BLaER1 (cell line): ENCODE results near the gene UQCRH.
"Not testable (repeated sequence)": the region's sequence is repeated elsewhere in the genome, so short reads cannot be mapped to it uniquely, and the experiment has no call there.

Experiments
- H3K27ac ChIP-seq: shearing (Covaris generic); formaldehyde crosslinking; 2 replicates; pipeline ENCODE4 v1.8.1; 2022
- H3K27me3 ChIP-seq: shearing (Covaris generic); formaldehyde crosslinking; 2 replicates; pipeline ENCODE4 v1.8.1; 2022
- H3K36me3 ChIP-seq: shearing (Covaris generic); formaldehyde crosslinking; 2 replicates; pipeline ENCODE4 v1.8.1; 2022
- H3K4me1 ChIP-seq: shearing (Covaris generic); formaldehyde crosslinking; 2 replicates; pipeline ENCODE4 v1.8.1; 2022
- H3K4me2 ChIP-seq: shearing (Covaris generic); formaldehyde crosslinking; 2 replicates; pipeline ENCODE4 v1.8.1; 2022
- H3K4me3 ChIP-seq: shearing (Covaris generic); formaldehyde crosslinking; 2 replicates; pipeline ENCODE4 v1.8.1; 2022
- H3K9ac ChIP-seq: shearing (Covaris generic); formaldehyde crosslinking; 2 replicates; pipeline ENCODE4 v1.8.1; 2022
- H3K9me3 ChIP-seq: shearing (Covaris generic); formaldehyde crosslinking; 2 replicates; pipeline ENCODE4 v1.8.1; 2022
- H4K20me1 ChIP-seq: shearing (Covaris generic); formaldehyde crosslinking; 2 replicates; pipeline ENCODE4 v1.8.1; 2022
- Cebpa-rat ChIP-seq: shearing (Covaris generic); IDR thresholded peaks from 2 replicates; pipeline ENCODE4 v1.8.1; 2022

Gene UQCRH

DNA sequence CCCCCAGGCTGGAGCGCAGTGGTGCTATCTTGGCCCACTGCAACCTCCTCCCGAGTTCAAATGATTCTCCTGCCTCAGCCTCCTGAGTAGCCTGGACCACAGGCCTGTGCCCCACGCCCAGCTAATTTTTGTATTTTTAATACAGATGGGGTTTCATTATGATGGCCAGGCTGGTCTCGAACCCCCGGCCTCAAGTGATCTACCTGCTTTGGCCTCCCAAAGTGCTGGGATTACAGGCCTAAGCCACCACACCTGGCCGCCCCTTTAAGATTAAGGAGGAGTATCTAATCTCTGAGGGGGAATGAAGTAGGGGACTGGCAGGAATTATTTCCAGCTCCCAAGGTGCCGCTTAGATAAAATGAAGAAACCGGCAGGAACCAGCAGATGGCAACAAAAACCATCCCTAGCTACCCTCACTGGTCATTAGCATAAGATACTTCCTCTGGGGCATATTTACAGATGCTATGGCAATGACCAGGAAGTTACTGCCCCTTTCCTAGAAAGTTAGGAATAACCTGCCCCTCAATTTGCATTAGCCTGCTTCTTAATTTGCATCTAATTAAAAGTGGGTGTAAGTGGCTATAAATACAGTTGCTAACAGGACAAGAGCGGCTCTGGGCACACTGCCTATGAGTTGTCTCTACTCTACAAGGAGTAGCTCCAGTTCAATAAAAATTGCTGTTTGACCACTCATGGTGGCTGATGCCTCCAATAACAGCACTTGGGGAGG, 30.0 kb downstream of the UQCRH start:
- Histone ChIP-seq H3K9ac (no peak overlapping the region), H4K20me1 (no peaks in the 10 kb centered on the region), H3K36me3 (no peaks in the 10 kb centered on the region), H3K9me3 (no peaks in the 10 kb centered on the region), H3K27ac (no peak overlapping the region), H3K4me2 (no peak overlapping the region), H3K4me1 (no peaks in the 10 kb centered on the region), H3K27me3 (no peaks in the 10 kb centered on the region), H3K4me3 (no peak overlapping the region)
- no peak for TF ChIP-seq Cebpa-rat

DNA sequence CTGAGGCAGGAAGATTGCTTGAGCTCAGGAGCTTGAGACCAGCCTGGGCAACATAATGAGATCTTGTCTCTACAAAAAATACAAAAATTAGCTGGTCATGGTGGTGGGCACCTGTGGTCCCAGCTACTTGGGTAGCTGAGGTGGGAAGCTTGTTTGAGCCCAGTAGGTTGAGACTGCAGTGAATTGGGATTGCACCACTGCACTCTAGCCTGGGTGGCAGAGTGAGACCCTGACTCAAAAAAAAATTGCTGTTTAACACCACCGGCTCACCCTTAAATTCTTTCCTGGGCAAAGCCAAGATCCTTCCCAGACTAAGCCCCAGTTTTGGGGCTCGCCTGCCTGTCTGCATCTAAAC, 30.5 kb downstream of the UQCRH start:
- no peaks in the 10 kb centered on the region for H3K27me3 ChIP-seq
- peaks cover 5% of the 10 kb centered on the region for H3K4me1 ChIP-seq
- no peaks in the 10 kb centered on the region for H4K20me1 ChIP-seq
- H3K4me3 ChIP-seq = no peak overlapping the region
- H3K36me3 ChIP-seq = no peaks in the 10 kb centered on the region
- no peak overlapping the region for H3K27ac ChIP-seq
- no peak overlapping the region for H3K9ac ChIP-seq
- no peaks in the 10 kb centered on the region for H3K9me3 ChIP-seq
- no peak overlapping the region for H3K4me2 ChIP-seq
- TF ChIP-seq Cebpa-rat = no peak

DNA sequence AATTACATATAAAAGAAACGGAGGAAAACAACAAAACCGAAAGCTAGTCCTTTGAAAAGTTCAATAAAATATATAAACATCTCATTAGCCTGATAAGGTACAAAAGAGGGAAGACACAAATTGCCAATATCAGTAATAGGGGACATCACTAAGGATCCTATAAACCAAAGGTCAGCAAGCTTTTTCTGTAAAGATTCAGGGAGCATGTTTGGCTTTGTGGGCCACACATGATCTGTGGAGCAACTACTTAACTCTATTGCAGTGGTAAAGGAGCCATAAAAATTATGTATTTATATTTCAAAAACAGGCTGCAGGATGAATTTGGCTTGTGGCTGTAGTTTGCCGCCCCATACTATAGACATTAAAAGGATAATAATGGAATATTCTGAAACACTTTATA, 31.6 kb downstream of the UQCRH start:
- TF ChIP-seq Cebpa-rat = no peak
- no peaks in the 10 kb centered on the region for H4K20me1 ChIP-seq
- H3K9me3 ChIP-seq = no peaks in the 10 kb centered on the region
- no peak overlapping the region for H3K9ac ChIP-seq
- no peak overlapping the region for H3K27ac ChIP-seq
- no peaks in the 10 kb centered on the region for H3K36me3 ChIP-seq
- no peak overlapping the region for H3K4me2 ChIP-seq
- peaks cover 13% of the 10 kb centered on the region for H3K4me1 ChIP-seq
- no peaks in the 10 kb centered on the region for H3K27me3 ChIP-seq
- no peak overlapping the region for H3K4me3 ChIP-seq

DNA sequence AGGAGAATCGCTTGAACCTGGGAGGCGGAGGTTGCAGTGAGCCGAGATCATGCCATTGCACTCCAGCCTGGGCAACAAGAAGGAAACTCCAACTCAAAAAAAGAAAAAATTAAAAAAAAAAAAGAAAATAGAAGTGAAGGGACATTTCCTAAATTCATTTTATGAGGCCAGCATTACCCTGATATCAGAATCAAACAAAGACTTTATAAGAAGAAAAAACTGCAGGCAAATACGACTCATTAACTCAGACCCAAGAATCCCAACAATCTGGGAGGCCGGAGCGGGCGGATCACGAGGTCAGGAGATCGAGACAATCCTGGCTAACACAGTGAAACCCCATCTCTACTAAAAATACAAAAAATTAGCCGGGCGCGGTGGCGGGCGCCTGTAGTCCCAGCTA, 33.9 kb downstream of the UQCRH start:
- Histone ChIP-seq H3K4me1 (peaks cover 27% of the 10 kb centered on the region), H4K20me1 (peaks cover 11% of the 10 kb centered on the region)
- not testable (repeated sequence) for H3K27me3 ChIP-seq, H3K9ac ChIP-seq, H3K27ac ChIP-seq, H3K36me3 ChIP-seq, H3K9me3 ChIP-seq, H3K4me3 ChIP-seq, H3K4me2 ChIP-seq

DNA sequence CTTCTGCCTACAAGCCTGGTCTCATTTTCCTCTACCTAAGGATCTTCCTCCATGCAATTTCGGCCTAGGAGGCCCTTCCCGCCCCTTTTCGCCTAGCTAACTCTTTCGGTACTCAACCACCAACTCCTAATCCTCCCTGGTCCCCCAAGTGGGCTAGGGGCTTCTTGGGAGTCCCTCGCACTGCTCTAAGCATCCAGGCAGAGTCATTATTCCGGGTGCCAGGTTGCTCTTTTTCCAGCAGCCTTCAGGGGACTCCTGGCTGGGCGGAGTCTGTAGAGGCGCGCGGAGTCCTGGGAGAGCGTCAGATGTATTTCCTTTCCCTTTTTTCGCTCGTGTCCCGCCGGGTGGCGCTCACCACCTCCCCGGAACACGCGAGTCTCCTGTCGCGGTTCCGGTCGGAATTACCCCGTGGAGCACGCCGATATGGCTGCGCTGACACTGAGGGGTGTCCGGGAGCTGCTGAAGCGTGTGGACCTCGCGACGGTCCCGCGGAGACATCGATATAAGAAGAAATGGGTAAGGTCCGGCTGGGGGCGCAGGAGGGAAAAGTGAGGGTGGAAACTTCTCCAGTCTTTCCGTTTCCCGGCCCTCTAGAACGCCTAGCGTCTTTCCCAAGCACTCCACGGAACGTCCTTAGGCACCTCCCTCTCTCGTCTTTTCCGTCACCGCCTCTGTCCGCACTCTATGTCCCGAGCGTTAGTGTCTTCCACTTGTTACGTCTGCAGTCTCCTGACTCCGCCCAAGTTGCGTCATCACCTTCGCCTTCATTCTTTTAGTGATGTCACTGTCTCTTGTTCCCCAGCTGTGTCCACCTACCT, 37.1 kb downstream of the UQCRH start, which contains the start of gene NSUN4:
TSS of gene NSUN4 (plus strand) at position 404 of the 818 bp plus-strand sequence. CDS start at position 424, 20 bp downstream.
- peaks cover 38% of the 10 kb centered on the region for H3K36me3 ChIP-seq
- H3K27ac ChIP-seq = peak within 1 kb of the TSS; percentile 88
- no peaks in the 10 kb centered on the region for H3K27me3 ChIP-seq
- peaks cover 43% of the 10 kb centered on the region for H4K20me1 ChIP-seq
- H3K4me1 ChIP-seq = peaks cover 44% of the 10 kb centered on the region
- peak within 1 kb of the TSS; percentile 87 for H3K9ac ChIP-seq
- peak; percentile 82 for TF ChIP-seq Cebpa-rat
- peak within 1 kb of the TSS; percentile 76 for H3K4me3 ChIP-seq
- H3K9me3 ChIP-seq = no peaks in the 10 kb centered on the region
- peak within 1 kb of the TSS; percentile 73 for H3K4me2 ChIP-seq

DNA sequence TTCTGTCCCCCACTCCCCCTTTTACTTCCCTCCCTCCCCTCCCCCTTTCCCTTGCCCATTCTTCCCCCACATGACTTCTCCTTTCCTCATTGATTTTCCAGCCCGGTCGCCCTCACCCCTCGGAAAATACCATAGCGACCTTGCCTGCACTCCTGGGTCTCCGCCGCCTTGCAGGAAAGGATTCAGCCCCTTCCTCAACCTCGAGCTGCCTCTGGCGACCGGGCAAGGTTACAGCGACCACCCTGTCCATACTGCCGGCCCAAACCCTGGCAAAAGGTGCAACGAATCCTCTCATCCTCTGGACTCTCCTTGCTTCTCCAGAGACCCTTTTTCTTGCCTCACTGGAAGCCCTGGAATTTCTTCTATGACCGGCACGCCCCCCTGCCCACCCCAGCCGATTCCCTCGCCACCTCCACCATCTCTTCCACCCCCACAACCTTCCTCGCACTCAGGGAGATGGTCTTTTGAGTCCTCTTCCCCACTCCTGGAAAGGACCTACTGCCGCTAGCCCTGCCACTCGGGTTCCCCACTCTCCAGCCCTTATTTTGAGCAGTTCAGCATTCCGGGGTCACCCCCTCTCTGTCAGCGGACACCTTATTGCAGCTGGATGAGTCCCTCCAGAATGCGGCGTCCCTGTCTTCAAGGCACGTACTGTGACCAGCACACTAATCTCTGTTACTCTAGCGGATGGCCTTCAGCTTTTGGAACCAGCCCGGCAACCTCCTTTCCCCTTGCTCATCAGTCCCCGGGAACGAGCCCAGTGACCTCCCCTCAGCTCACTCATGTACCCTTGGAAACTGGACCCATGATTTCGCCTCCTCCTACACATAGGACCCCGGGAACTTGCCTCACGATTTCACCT, 38.0 kb downstream of the UQCRH start:
- Histone ChIP-seq H3K4me1 (peaks cover 44% of the 10 kb centered on the region), H3K27ac (peak overlapping the region; percentile 88), H3K9me3 (no peaks in the 10 kb centered on the region), H3K4me2 (peak overlapping the region; percentile 73), H3K9ac (peak overlapping the region; percentile 87), H3K4me3 (peak overlapping the region; percentile 76), H4K20me1 (peaks cover 48% of the 10 kb centered on the region), H3K36me3 (peaks cover 46% of the 10 kb centered on the region), H3K27me3 (no peaks in the 10 kb centered on the region)
- no peak for TF ChIP-seq Cebpa-rat

DNA sequence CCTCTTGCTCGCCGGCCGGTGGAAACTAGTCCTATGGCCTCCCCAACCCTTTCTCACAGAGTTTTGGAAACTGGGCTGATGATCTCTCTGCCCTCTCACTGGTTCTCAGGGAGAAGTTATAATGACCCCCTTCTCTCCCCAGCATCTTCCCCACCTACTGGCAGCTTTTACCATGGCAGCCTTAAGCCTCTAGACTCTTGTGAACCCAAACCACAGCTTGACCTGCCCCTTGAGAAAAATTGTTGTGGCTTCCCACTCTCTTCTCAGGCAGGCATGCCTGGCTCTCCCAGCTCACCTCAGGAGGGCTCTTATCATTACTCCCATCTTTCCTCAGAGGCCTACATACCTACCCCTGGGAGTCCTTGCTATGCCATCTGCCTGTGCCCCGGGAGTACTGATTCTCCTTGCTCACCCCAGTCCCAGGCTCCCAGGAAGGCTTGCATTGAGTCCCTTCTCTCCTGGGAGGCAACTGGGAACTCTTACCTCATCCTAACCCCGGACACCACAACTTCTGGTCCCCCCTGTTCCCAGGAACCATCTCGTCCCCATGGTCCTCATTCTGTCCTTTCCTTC, 38.7 kb downstream of the UQCRH start:
- Histone ChIP-seq H3K4me3 (peak overlapping the region; percentile 76), H3K4me2 (peak overlapping the region; percentile 73), H3K4me1 (peaks cover 44% of the 10 kb centered on the region), H3K36me3 (peaks cover 53% of the 10 kb centered on the region), H4K20me1 (peaks cover 56% of the 10 kb centered on the region), H3K27me3 (no peaks in the 10 kb centered on the region), H3K27ac (0 out of 2 replicates have a peak overlapping the region, but pooled peaks have one; percentile 88), H3K9ac (peak overlapping the region; percentile 87), H3K9me3 (no peaks in the 10 kb centered on the region)
- no peak for TF ChIP-seq Cebpa-rat

DNA sequence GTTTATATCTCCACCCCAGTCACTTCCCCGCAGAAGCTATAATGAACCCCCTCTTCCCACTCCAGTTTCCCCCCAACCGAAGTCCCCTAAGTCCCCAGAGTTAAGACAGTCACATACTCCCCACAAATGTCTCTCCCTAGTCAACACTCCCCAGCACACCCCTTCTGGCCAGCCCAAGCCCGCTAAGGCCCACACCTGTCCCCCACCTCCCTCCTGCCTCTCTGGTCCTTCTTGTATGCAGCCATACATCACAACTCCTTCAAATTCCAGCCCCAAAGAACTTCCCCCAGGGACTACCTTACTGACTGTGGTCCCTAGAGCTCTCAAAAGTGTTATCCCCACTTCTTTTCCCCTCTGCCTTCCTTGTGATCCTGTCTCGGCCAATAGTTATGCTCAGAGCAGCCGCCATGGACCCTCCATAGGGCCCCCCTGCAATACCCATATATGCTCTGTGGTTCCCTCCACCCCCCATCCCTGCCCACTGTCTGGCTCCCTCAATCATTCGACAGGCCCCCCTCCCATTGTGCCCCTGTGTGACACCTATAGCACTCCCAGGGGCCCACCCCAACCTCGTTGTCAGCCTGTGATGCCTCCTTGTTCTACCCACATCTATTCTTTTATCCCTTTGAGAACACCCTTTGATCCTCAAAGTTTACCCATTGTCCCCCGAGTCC, 39.3 kb downstream of the UQCRH start:
- H3K4me2 ChIP-seq = peak overlapping the region; percentile 73

DNA sequence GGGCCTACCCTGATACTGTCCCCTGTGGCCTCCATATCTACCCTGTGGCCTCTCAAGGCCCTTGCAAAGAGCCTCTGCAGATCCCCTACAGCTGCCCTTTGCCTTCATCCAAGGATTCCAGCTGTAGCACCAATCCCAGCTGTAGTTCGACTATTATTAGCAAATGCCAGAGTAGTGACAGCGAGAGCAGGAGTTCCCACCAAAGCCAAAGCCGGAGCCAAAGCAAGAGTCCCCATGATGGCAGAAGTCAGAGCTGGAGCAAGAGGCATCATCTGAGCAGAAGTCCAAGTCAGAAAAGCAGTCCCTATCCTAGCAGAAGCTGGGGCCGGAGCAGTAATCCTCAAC, 39.8 kb downstream of the UQCRH start:
- Histone ChIP-seq H3K4me1 (peaks cover 44% of the 10 kb centered on the region), H3K4me2 (0 out of 2 replicates have a peak overlapping the region, but pooled peaks have one; percentile 73), H4K20me1 (peaks cover 66% of the 10 kb centered on the region), H3K4me3 (no peak overlapping the region), H3K9ac (no peak overlapping the region; the same call in 1 of the 2 replicates), H3K36me3 (peaks cover 64% of the 10 kb centered on the region), H3K9me3 (no peaks in the 10 kb centered on the region), H3K27me3 (no peaks in the 10 kb centered on the region), H3K27ac (no peak overlapping the region)
- TF ChIP-seq Cebpa-rat = no peak

More for the DNA sequence above, 39.3 kb downstream of the UQCRH start:
- Histone ChIP-seq H3K4me1 (peaks cover 44% of the 10 kb centered on the region), H3K36me3 (peaks cover 60% of the 10 kb centered on the region), H4K20me1 (peaks cover 62% of the 10 kb centered on the region), H3K27ac (no peak overlapping the region), H3K27me3 (no peaks in the 10 kb centered on the region), H3K4me3 (no peak overlapping the region), H3K9ac (no peak overlapping the region; the same call in 1 of the 2 replicates), H3K9me3 (no peaks in the 10 kb centered on the region)
- no peak for TF ChIP-seq Cebpa-rat
